HEK293 (cell line): Measurements from ENCODE around the gene EDA.

Experiments used
- ATF2 ChIP-seq: fragments of 450-650 bp; formaldehyde crosslinking; IDR thresholded peaks from 2 replicates; pipeline ENCODE4 v1.5.1; 2016; ENCODE audit warnings: missing biosample characterization, missing genetic modification characterization, low read depth
- CTCF ChIP-seq: fragments of 450-650 bp; formaldehyde crosslinking; IDR thresholded peaks from 2 replicates; pipeline ENCODE4 v1.5.1; 2016; ENCODE audit warnings: missing biosample characterization, missing genetic modification characterization
- ZBTB7A ChIP-seq: fragments of 450-650 bp; formaldehyde crosslinking; IDR thresholded peaks from 2 replicates; pipeline ENCODE4 v1.5.1; 2016; ENCODE audit warnings: low read depth, missing biosample characterization, missing genetic modification characterization
- ZNF561 ChIP-seq: fragments of 450-650 bp; IDR thresholded peaks from 2 replicates; pipeline ENCODE4 v1.5.1; 2018; ENCODE audit warnings: missing biosample characterization, missing genetic modification characterization, borderline replicate concordance
- ZNF639 ChIP-seq: fragments of 450-650 bp; formaldehyde crosslinking; IDR thresholded peaks from 2 replicates; pipeline ENCODE4 v1.5.1; 2016; ENCODE audit warnings: missing biosample characterization, missing genetic modification characterization

- no peak for TF ChIP-seq ZNF561 (tag by site-specific recombination)
- TF ChIP-seq ZBTB7A (tag by site-specific recombination), result no peak
- TF ChIP-seq CTCF, result no peak
- TF ChIP-seq ZNF639, result no peak
- TF ChIP-seq ATF2 (tag by site-specific recombination), result no peak
Observed at GRCh38 chrX:69951753-69952152, 335.8 kb downstream of the EDA start.
